Activated T-helper 2 cell treated with anti-CD3 and anti-CD28 coated beads, Interferon-gamma antibody, Interleukin-2, Interleukin-4, amounts not matched to agents 10 μg/mL and 5 μg/mL and 100 μg/mL, durations not matched to agents 14 hours and 24 hours and 36 hours (primary cell): ENCODE data around the gene RPGRIP1L. TPM values are rescaled to one million over a fixed set of nuclear protein-coding genes. Genes with fewer than 3 reads are reported as not detected.

Experiments
- DNase-seq: peaks from one replicate; pipeline ENCODE4 v3.0.0; 2021; ENCODE audit warnings: low spot score
- H3K27ac Mint-ChIP-seq: one replicate; pipeline ENCODE4 v1.8.0; 2021; ENCODE audit warnings: mixed read lengths
- H3K27me3 Mint-ChIP-seq: one replicate; pipeline ENCODE4 v1.8.0; 2021; ENCODE audit warnings: low read depth, mixed read lengths
- H3K36me3 Mint-ChIP-seq: one replicate; pipeline ENCODE4 v1.8.0; 2021; ENCODE audit warnings: low read depth, mixed read lengths
- H3K4me1 Mint-ChIP-seq: one replicate; pipeline ENCODE4 v1.8.0; 2021; ENCODE audit warnings: low read depth, mixed read lengths
- H3K4me3 Mint-ChIP-seq: one replicate; pipeline ENCODE4 v1.8.0; 2021; ENCODE audit warnings: low read depth, mild to moderate bottlenecking, moderate library complexity, mixed read lengths
- H3K9me3 Mint-ChIP-seq: one replicate; pipeline ENCODE4 v1.8.0; 2021; ENCODE audit warnings: mixed read lengths
- intact Hi-C: fragments of 100-400 bp; cut with micrococcal nuclease; formaldehyde crosslinking; loops from one replicate; pipeline ENCODE4 v1.15.1; 2023
- total RNA-seq: library from RNA; stranded (reverse); gene quantifications from 2 replicates; pipeline ENCODE4 v1.2.3, GENCODE V29; 2022

The RPGRIP1L gene
- total RNA-seq, 1 donor from 2014 or later = 9.6 TPM

- no peaks in the 10 kb centered on the region for H3K36me3 Mint-ChIP-seq
- no peak overlapping the region for H3K27ac Mint-ChIP-seq
- no peak for DNase-seq
- H3K4me3 Mint-ChIP-seq = no peak overlapping the region
- intact Hi-C loops = no loop called here
- no peaks in the 10 kb centered on the region for H3K9me3 Mint-ChIP-seq
- no peaks in the 10 kb centered on the region for H3K4me1 Mint-ChIP-seq
- no peaks in the 10 kb centered on the region for H3K27me3 Mint-ChIP-seq
These were observed 31.2 kb upstream of the RPGRIP1L start for GRCh38 chr16:53734908-53735307.

- H3K27ac Mint-ChIP-seq = no peak overlapping the region
- H3K27me3 Mint-ChIP-seq = no peaks in the 10 kb centered on the region
- intact Hi-C loops = no loop called here
- no peaks in the 10 kb centered on the region for H3K4me1 Mint-ChIP-seq
- no peaks in the 10 kb centered on the region for H3K36me3 Mint-ChIP-seq
- no peak overlapping the region for H3K4me3 Mint-ChIP-seq
- no peak for DNase-seq
- H3K9me3 Mint-ChIP-seq = no peaks in the 10 kb centered on the region
These were observed 28.8 kb upstream of the RPGRIP1L start for GRCh38 chr16:53732296-53732929.

DNA sequence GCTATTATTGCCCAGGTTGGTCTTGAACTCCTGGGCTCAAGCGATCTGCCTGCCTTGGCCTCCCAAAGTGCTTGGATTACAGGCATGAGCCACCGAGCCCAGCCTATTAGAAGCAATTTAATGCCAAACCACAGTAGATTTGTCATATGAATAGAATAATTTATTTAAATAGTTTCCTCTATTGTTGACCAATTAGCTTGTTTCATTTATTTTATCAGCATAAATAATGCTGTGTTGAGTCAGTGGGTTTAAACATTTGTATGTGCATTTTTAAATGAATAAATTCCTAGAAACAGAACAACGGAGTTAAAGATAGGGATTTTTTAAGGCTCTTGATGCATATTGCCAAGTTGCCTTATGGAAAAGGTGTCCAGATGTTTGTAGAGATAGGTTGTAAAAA, 27.0 kb upstream of the RPGRIP1L start:
- Mint-ChIP-seq H3K27ac (no peak overlapping the region), H3K9me3 (no peaks in the 10 kb centered on the region), H3K27me3 (no peaks in the 10 kb centered on the region), H3K36me3 (no peaks in the 10 kb centered on the region), H3K4me3 (no peak overlapping the region), H3K4me1 (no peaks in the 10 kb centered on the region)
- intact Hi-C loops = no loop called here
- no peak for DNase-seq

- H3K27ac Mint-ChIP-seq = no peak overlapping the region
- intact Hi-C loops = no loop called here
These were observed 23.0 kb upstream of the RPGRIP1L start for GRCh38 chr16:53726625-53727024.

DNA sequence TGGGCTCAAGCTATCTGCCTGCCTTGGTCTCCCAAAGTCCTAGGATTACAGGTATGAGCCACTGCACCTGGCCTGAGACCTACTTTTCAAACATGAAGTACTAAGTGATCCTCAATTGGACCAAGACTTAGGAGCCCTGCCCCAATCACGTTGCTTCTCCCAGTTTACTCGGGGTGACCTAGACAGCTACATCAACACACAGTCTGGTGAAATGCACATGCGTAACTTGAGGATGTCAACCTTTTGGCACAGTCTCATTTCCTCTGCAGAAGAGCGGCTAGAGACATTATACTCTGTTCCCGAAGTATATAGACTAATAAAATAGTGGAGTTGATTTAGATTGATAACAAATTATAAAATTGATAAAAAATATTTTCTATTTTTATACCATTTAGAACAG, 17.4 kb upstream of the RPGRIP1L start:
- H3K27me3 Mint-ChIP-seq = no peaks in the 10 kb centered on the region
- no peaks in the 10 kb centered on the region for H3K9me3 Mint-ChIP-seq
- H3K36me3 Mint-ChIP-seq = no peaks in the 10 kb centered on the region
- no peak for DNase-seq
- intact Hi-C loops = no loop called here
- H3K4me1 Mint-ChIP-seq = peaks cover 4% of the 10 kb centered on the region
- H3K27ac Mint-ChIP-seq = no peak overlapping the region
- no peak overlapping the region for H3K4me3 Mint-ChIP-seq

More at GRCh38 chr16:53726625-53727024, 23.0 kb upstream of the RPGRIP1L start:
- no peaks in the 10 kb centered on the region for H3K36me3 Mint-ChIP-seq
- DNase-seq = no peak
- no peak overlapping the region for H3K4me3 Mint-ChIP-seq
- H3K4me1 Mint-ChIP-seq = no peaks in the 10 kb centered on the region
- H3K9me3 Mint-ChIP-seq = no peaks in the 10 kb centered on the region
- no peaks in the 10 kb centered on the region for H3K27me3 Mint-ChIP-seq

GRCh38 chr16:53717577-53717976, 13.9 kb upstream of the RPGRIP1L start:
- peaks cover 11% of the 10 kb centered on the region for H3K4me1 Mint-ChIP-seq
- DNase-seq = no peak
- H3K27me3 Mint-ChIP-seq = no peaks in the 10 kb centered on the region
- H3K9me3 Mint-ChIP-seq = no peaks in the 10 kb centered on the region
- intact Hi-C loops = no loop called here
- no peak overlapping the region for H3K27ac Mint-ChIP-seq
- H3K36me3 Mint-ChIP-seq = peaks cover 3% of the 10 kb centered on the region
- H3K4me3 Mint-ChIP-seq = no peak overlapping the region

GRCh38 chr16:53715023-53715384, 11.3 kb upstream of the RPGRIP1L start:
- H3K9me3 Mint-ChIP-seq = no peaks in the 10 kb centered on the region
- no peak overlapping the region for H3K27ac Mint-ChIP-seq
- H3K27me3 Mint-ChIP-seq = no peaks in the 10 kb centered on the region
- peaks cover 11% of the 10 kb centered on the region for H3K4me1 Mint-ChIP-seq
- no peak overlapping the region for H3K4me3 Mint-ChIP-seq
- DNase-seq = no peak
- H3K36me3 Mint-ChIP-seq = peaks cover 4% of the 10 kb centered on the region
- intact Hi-C loops = no loop called here

DNA sequence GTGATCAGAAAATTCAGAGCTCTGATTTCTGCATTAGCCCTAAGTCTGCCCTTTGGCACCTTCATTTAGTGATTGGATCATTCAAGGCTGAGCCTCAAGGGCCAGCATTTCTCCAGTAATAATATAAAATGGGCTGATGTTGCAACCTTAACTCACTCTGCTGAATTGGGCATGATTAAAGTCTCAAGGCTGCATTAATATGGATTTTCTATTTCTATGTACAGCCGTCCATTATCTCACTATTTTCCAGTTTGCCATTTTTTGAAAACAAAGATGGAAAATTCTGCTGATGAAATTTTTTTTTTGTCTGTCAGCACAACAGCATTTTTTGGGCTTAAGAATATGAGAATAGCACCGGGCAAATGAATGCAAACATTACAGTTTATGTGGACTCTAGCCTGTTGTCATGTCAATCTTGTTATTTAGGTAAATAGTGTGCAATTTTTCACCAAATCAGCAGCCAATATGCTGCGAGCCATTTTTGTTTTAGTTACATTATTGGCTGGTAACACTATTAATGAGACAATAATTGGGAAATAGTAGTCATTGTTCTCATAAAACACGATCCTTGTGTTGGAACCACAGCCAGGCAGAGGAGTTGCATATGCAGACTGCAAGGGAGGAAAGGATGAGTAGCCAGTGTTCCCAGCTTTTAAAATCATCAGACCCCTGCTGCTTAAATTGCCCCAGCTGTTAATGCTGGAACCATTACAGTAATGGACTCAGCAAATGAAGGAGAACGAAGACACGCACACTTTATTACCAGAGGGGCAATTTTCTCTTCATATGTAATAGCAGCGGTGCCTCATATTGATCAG, 10.8 kb upstream of the RPGRIP1L start:
- Mint-ChIP-seq H3K27me3 (no peaks in the 10 kb centered on the region), H3K36me3 (peaks cover 4% of the 10 kb centered on the region), H3K9me3 (no peaks in the 10 kb centered on the region), H3K27ac (no peak overlapping the region), H3K4me3 (no peak overlapping the region), H3K4me1 (peaks cover 11% of the 10 kb centered on the region)
- no peak for DNase-seq
- intact Hi-C loops = no loop called here

DNA sequence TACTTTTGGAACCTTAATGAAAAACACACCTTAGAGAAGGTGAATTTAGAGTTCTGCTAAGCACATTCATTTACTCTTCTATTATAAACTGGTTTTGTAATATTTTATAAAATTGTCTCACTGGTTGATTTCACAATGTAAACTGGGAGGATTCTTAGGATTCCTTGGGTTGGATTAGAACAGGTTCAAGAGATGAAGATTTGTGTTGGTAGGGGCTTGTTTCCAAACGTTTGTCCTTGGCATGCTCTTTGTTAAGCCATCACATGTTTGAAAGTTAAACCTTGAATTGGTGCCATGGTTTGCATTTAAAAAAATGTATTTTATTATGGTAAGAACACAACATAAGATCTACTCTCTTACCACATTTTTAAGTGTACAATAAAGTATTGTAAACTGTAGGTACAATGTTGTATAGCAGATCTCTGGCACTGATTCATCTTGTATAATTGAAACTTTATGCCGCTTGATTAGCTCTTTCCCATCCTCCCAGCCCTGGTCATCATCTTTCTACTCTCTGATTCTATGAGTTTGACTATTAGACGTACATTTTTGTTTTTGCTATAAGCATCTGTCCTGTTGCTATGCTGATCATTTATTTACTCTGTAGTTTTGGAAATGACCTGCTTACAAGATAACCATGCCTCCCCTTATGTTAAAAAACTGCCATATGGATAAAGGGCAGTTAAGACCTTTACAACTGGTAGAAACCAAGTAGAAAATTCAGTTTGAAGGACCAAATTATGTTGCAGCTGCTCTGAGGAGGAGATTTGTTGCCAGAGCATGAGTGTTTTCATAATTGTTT, 9.9 kb upstream of the RPGRIP1L start:
- H3K4me1 Mint-ChIP-seq = peaks cover 11% of the 10 kb centered on the region
- intact Hi-C loops = no loop called here
- no peak overlapping the region for H3K4me3 Mint-ChIP-seq
- H3K27ac Mint-ChIP-seq = no peak overlapping the region
- H3K36me3 Mint-ChIP-seq = peaks cover 4% of the 10 kb centered on the region
- H3K9me3 Mint-ChIP-seq = no peaks in the 10 kb centered on the region
- DNase-seq = no peak
- no peaks in the 10 kb centered on the region for H3K27me3 Mint-ChIP-seq

- intact Hi-C loops = no loop called here
- Mint-ChIP-seq H3K4me3 (no peak overlapping the region), H3K27me3 (no peaks in the 10 kb centered on the region), H3K9me3 (no peaks in the 10 kb centered on the region), H3K4me1 (peaks cover 19% of the 10 kb centered on the region), H3K27ac (no peak overlapping the region), H3K36me3 (peaks cover 12% of the 10 kb centered on the region)
- no peak for DNase-seq
These were observed 8.4 kb upstream of the RPGRIP1L start for GRCh38 chr16:53712065-53712464.

DNA sequence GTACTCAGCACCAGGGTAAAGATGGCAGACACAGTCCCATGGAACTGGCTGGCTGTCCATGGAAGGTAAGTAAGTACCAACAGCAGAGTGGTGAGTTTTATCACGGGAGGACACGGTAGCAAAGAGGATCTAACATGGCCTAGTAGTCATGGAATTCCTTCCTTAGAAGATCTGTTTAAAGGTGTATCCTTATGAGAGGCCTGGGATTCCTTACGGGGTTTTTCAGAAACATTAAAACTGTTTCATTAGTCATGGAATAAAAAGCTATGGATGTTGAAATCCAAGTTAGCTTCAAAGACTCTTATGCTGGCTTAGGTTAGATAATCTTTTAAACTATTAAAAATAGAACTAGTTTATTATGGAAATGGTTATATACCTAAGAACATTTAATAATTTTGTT, 7.7 kb upstream of the RPGRIP1L start:
- no peaks in the 10 kb centered on the region for H3K9me3 Mint-ChIP-seq
- H3K27me3 Mint-ChIP-seq = no peaks in the 10 kb centered on the region
- no peak overlapping the region for H3K4me3 Mint-ChIP-seq
- intact Hi-C loops = no loop called here
- no peak for DNase-seq
- H3K36me3 Mint-ChIP-seq = peaks cover 19% of the 10 kb centered on the region
- no peak overlapping the region for H3K27ac Mint-ChIP-seq
- peaks cover 19% of the 10 kb centered on the region for H3K4me1 Mint-ChIP-seq

GRCh38 chr16:53708490-53708889, 4.8 kb upstream of the RPGRIP1L start:
- no peak overlapping the region for H3K4me3 Mint-ChIP-seq
- H3K27ac Mint-ChIP-seq = no peak overlapping the region
- DNase-seq = no peak
- intact Hi-C loops = loop anchor here (10.0 kb wide), 1 partner anchor 654 kb away; the partner anchor contains the start of genes CHD9 and CHD9NB
- no peaks in the 10 kb centered on the region for H3K27me3 Mint-ChIP-seq
- H3K36me3 Mint-ChIP-seq = peaks cover 22% of the 10 kb centered on the region
- H3K9me3 Mint-ChIP-seq = no peaks in the 10 kb centered on the region
- peaks cover 25% of the 10 kb centered on the region for H3K4me1 Mint-ChIP-seq

GRCh38 chr16:53707671-53708070, 4.0 kb upstream of the RPGRIP1L start:
- intact Hi-C loops = loop anchor here (10.0 kb wide), 1 partner anchor 653 kb away; the partner anchor contains the start of genes CHD9 and CHD9NB
- Mint-ChIP-seq H3K36me3 (peaks cover 20% of the 10 kb centered on the region), H3K27ac (no peak overlapping the region), H3K4me1 (peaks cover 25% of the 10 kb centered on the region), H3K4me3 (no peak overlapping the region), H3K27me3 (no peaks in the 10 kb centered on the region), H3K9me3 (no peaks in the 10 kb centered on the region)
- DNase-seq = no peak
